Nasal cavity respiratory epithelium epithelial cell of viscerocranial mucosa (primary cell): Measurements from ENCODE around the gene PLEKHG5. TPM values are rescaled to one million over a fixed set of nuclear protein-coding genes. Genes with fewer than 3 reads are reported as not detected.

Source experiments
- total RNA-seq: library from RNA; depleted of rRNA; stranded (reverse); fragments of >200 nt; gene quantifications from 2 replicates; pipeline ENCODE4 v1.2.3, GENCODE V29; 2014

Gene PLEKHG5, protein sequence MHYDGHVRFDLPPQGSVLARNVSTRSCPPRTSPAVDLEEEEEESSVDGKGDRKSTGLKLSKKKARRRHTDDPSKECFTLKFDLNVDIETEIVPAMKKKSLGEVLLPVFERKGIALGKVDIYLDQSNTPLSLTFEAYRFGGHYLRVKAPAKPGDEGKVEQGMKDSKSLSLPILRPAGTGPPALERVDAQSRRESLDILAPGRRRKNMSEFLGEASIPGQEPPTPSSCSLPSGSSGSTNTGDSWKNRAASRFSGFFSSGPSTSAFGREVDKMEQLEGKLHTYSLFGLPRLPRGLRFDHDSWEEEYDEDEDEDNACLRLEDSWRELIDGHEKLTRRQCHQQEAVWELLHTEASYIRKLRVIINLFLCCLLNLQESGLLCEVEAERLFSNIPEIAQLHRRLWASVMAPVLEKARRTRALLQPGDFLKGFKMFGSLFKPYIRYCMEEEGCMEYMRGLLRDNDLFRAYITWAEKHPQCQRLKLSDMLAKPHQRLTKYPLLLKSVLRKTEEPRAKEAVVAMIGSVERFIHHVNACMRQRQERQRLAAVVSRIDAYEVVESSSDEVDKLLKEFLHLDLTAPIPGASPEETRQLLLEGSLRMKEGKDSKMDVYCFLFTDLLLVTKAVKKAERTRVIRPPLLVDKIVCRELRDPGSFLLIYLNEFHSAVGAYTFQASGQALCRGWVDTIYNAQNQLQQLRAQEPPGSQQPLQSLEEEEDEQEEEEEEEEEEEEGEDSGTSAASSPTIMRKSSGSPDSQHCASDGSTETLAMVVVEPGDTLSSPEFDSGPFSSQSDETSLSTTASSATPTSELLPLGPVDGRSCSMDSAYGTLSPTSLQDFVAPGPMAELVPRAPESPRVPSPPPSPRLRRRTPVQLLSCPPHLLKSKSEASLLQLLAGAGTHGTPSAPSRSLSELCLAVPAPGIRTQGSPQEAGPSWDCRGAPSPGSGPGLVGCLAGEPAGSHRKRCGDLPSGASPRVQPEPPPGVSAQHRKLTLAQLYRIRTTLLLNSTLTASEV
- 42.9 and 44.1 TPM in 2 replicates for total RNA-seq

GRCh38 chr1:6491480-6491962 is at the start of gene PLEKHG5:
PLEKHG5 (minus strand) TSS chr1:6491667; CDS start chr1:6477571, 14,096 bp downstream.

DNA sequence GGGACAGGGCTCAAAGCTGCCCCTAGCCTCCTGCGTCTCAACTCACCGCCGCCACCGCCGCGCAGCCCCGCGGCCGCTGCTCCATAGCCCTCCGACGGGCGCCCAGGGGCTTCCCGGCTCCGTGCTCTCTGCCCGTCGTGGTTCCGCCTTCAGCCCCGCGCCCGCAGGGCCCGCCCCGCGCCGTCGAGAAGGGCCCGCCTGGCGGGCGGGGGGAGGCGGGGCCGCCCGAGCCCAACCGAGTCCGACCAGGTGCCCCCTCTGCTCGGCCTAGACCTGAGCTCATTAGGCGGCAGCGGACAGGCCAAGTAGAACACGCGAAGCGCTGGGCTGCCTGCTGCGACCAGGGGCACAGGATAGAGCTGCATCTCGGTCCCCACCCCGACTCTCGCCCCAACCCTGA is 25.4 kb downstream of the PLEKHG5 start, which contains the start of gene TNFRSF25:
TNFRSF25 (minus strand) TSS at position 151 of the 400 bp plus-strand sequence; CDS start at position 85, 66 bp downstream.

GRCh38 chr1:6424619-6425593 is 66.6 kb downstream of the PLEKHG5 start, which contains the start of gene ESPN:
ESPN (plus strand) TSS chr1:6424776; CDS start chr1:6424956, 180 bp downstream.

DNA sequence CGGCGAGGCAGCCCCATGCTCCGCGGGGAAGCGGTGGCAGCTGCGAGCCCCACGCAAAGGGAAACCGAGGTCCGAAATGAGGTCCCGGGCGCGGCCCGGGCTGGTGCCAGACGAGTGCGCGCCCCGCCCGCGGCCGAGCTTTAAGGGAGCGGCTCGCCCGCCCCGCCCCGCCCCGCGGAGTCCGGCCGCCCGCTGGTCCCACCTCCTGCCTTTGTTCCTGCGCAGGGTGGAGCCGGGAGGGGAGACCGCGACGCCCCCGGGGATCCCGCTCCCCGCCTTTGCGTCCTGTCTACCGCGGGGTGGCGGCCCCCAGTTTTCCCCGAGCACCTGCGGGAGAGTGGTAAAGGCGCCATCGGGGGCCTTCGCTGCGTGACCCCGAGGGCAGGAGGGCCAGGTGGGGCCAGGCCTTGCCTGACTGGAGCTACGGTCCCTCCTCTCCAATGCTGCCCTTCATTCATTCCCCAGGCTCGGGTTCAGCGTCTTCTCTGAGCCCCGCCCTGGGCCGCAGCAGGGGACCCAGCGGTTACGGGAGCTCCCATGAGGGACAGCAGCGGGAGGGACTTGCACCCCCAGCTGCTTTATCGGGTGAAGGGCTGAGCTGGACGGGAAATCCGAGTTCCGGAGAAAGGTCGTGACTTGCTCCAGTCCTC is 71.5 kb downstream of the PLEKHG5 start, which contains the start of gene HES2:
HES2 (minus strand) TSS at position 116 of the 650 bp plus-strand sequence; CDS start at position 17, 99 bp downstream.

Other genes with a start within 250 kb of the PLEKHG5 start
- not detected in 2 replicates for gene HES3, start 247.5 kb downstream of the PLEKHG5 start, total RNA-seq
- gene GPR153, start 230.6 kb downstream of the PLEKHG5 start, total RNA-seq: 17.9 and 38.3 TPM in 2 replicates
- gene ACOT7, start 97.9 kb downstream of the PLEKHG5 start, total RNA-seq: 62.5 and 76.2 TPM in 2 replicates
- 174 and 222 TPM in 2 replicates for gene HES2, start 71.7 kb downstream of the PLEKHG5 start, total RNA-seq
- 2.4 and 43.2 TPM in 2 replicates for gene ESPN, start 66.9 kb downstream of the PLEKHG5 start, total RNA-seq
- 11.3 and 20.5 TPM in 2 replicates for gene TNFRSF25, start 25.5 kb downstream of the PLEKHG5 start, total RNA-seq
- 18.8 and 24.6 TPM in 2 replicates for gene NOL9, start 62.8 kb upstream of the PLEKHG5 start, total RNA-seq
- gene TAS1R1, start 63.6 kb upstream of the PLEKHG5 start, total RNA-seq: not detected in 2 replicates
- gene ZBTB48, start 88.3 kb upstream of the PLEKHG5 start, total RNA-seq: 21.3 and 22.6 TPM in 2 replicates
- gene KLHL21, start 111.2 kb upstream of the PLEKHG5 start, total RNA-seq: 41.0 and 96.0 TPM in 2 replicates
- 8.2 and 20.2 TPM in 2 replicates for gene PHF13, start 122.1 kb upstream of the PLEKHG5 start, total RNA-seq
- 17.1 and 30.4 TPM in 2 replicates for gene THAP3, start 133.2 kb upstream of the PLEKHG5 start, total RNA-seq
- gene DNAJC11, start 210.1 kb upstream of the PLEKHG5 start, total RNA-seq: 24.9 and 52.9 TPM in 2 replicates